OCI-LY1 (cell line): Measurements from ENCODE around the gene KRTAP19-6.

Experiments used
- H2AFZ ChIP-seq: fragments of 200-600 bp; sonication (generic), shearing (Covaris generic); 2 replicates; pipeline ENCODE4 v1.6.0; 2014; ENCODE audit warnings: antibody characterized with exemption, mild to moderate bottlenecking, low read length
- H3F3A ChIP-seq: fragments of 200-600 bp; sonication (generic), shearing (Covaris generic); 2 replicates; pipeline ENCODE4 v1.6.0; 2014; ENCODE audit warnings: mild to moderate bottlenecking, antibody characterized with exemption, low read length, moderate library complexity; ENCODE audit not compliant: insufficient read depth
- H3K27ac ChIP-seq: fragments of 200-600 bp; sonication (generic); 2 replicates; pipeline ENCODE4 v1.5.1; 2014; ENCODE audit warnings: low read length, mixed run types, mild to moderate bottlenecking, low read depth; ENCODE audit not compliant: poor library complexity, severe bottlenecking
- H3K27me3 ChIP-seq: fragments of 200-600 bp; sonication (generic); 2 replicates; pipeline ENCODE4 v1.6.0; 2014; ENCODE audit warnings: antibody characterized with exemption, mild to moderate bottlenecking, low read length, moderate library complexity; ENCODE audit not compliant: insufficient read depth
- H3K36me3 ChIP-seq: fragments of 200-600 bp; sonication (generic); 2 replicates; pipeline ENCODE4 v1.6.1; 2014; ENCODE audit warnings: mild to moderate bottlenecking, antibody characterized with exemption, low read length, moderate library complexity, mixed read lengths; ENCODE audit not compliant: insufficient read depth
- H3K4me1 ChIP-seq: fragments of 200-600 bp; sonication (generic); 2 replicates; pipeline ENCODE4 v1.5.1; 2014; ENCODE audit warnings: mild to moderate bottlenecking, low read length, moderate library complexity; ENCODE audit not compliant: insufficient read depth, severe bottlenecking
- H3K4me2 ChIP-seq: fragments of 200-600 bp; sonication (generic), shearing (Covaris generic); 2 replicates; pipeline ENCODE4 v1.6.1; 2014; ENCODE audit warnings: low read length
- H3K4me3 ChIP-seq: fragments of 200-600 bp; sonication (generic); 2 replicates; pipeline ENCODE4 v1.5.1; 2014; ENCODE audit warnings: low read length, low read depth, mild to moderate bottlenecking, mixed read lengths; ENCODE audit not compliant: poor library complexity, severe bottlenecking
- H3K79me2 ChIP-seq: fragments of 200-600 bp; shearing (Covaris generic); 2 replicates; pipeline ENCODE4 v1.6.1; 2016; ENCODE audit warnings: mixed run types, low read length, mixed read lengths; ENCODE audit not compliant: insufficient read depth
- H3K9ac ChIP-seq: fragments of 200-600 bp; sonication (generic), shearing (Covaris generic); 2 replicates; pipeline ENCODE4 v1.6.1; 2014; ENCODE audit warnings: mild to moderate bottlenecking, low read length, mixed read lengths
- H3K9me2 ChIP-seq: fragments of 200-600 bp; sonication (generic), shearing (Covaris generic); 2 replicates; pipeline ENCODE4 v1.6.1; 2014; ENCODE audit warnings: low read depth, mild to moderate bottlenecking, low read length, mixed read lengths
- H3K9me3 ChIP-seq: fragments of 200-600 bp; shearing (Covaris generic); 2 replicates; pipeline ENCODE4 v1.6.1; 2014; ENCODE audit warnings: low read length, mixed read lengths
- H4K20me1 ChIP-seq: fragments of 200-600 bp; sonication (generic), shearing (Covaris generic); 2 replicates; pipeline ENCODE4 v1.6.0; 2016; ENCODE audit warnings: mild to moderate bottlenecking, low read length; ENCODE audit not compliant: insufficient read depth
- EZH2 ChIP-seq: fragments of 200-600 bp; sonication (generic), shearing (Covaris generic); IDR thresholded peaks from 2 replicates; pipeline ENCODE4 v1.8.0; 2017; ENCODE audit warnings: borderline replicate concordance, mixed run types, mild to moderate bottlenecking, antibody characterized with exemption, low read length, moderate library complexity, mixed read lengths
- TF ChIP-seq, protein P1 (sequence below): fragments of 200-600 bp; sonication (generic), shearing (Covaris generic); IDR thresholded peaks from 2 replicates; pipeline ENCODE4 v1.5.1; 2017; ENCODE audit warnings: mild to moderate bottlenecking, antibody characterized with exemption, low read length, moderate library complexity, mixed read lengths

The KRTAP19-6 gene

DNA sequence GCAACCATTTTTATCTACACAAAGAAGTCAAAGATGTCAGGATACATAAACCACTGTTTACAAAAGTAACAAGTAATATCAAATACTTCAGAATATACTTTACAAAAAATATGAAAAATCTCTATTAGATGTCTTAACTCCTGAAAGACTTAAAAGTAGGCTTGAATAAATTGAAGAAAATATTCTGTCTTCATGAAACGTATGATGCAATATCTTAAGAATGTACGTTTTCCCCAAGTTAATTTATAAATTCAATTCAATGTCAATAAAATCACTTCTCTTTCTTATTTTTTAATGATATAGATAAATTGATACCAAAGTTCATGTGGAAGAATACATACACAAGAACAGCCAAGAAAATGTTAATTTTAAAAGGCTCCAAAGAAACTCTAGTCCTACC lies 13.4 kb upstream of the KRTAP19-6 start:
- Histone ChIP-seq H3K27ac (no peak overlapping the region), H3K79me2 (no peaks in the 10 kb centered on the region), H2AFZ (no peak overlapping the region), H3K4me1 (no peaks in the 10 kb centered on the region), H3K9me3 (no peaks in the 10 kb centered on the region), H3K9me2 (no peaks in the 10 kb centered on the region), H3K9ac (no peak overlapping the region), H3K36me3 (no peaks in the 10 kb centered on the region), H3K27me3 (no peaks in the 10 kb centered on the region), H3K4me2 (no peak overlapping the region), H3F3A (no peaks in the 10 kb centered on the region), H3K4me3 (no peak overlapping the region), H4K20me1 (no peaks in the 10 kb centered on the region)
- TF ChIP-seq EZH2, result no peak
- TF ChIP-seq, protein P1, sequence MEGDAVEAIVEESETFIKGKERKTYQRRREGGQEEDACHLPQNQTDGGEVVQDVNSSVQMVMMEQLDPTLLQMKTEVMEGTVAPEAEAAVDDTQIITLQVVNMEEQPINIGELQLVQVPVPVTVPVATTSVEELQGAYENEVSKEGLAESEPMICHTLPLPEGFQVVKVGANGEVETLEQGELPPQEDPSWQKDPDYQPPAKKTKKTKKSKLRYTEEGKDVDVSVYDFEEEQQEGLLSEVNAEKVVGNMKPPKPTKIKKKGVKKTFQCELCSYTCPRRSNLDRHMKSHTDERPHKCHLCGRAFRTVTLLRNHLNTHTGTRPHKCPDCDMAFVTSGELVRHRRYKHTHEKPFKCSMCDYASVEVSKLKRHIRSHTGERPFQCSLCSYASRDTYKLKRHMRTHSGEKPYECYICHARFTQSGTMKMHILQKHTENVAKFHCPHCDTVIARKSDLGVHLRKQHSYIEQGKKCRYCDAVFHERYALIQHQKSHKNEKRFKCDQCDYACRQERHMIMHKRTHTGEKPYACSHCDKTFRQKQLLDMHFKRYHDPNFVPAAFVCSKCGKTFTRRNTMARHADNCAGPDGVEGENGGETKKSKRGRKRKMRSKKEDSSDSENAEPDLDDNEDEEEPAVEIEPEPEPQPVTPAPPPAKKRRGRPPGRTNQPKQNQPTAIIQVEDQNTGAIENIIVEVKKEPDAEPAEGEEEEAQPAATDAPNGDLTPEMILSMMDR, result no peak

DNA sequence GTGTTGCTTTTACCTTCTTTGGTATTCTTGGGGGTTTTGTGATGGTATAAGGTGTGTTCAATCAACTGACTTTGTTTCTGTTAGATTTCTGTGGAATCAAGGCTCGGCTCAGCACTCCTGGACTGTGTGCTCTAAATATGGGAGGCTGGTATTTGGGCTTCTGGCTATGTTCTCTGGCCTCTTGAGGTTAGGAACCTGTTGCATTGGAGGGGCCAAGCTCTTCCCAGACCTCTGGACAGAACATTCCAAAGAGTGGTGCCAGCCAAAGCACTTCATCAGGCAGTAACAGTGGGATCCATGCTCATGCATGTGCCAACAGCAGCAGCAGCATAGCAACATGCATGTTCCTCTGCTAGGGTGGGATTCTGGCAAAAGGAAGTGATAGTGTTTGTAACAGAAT lies 11.1 kb upstream of the KRTAP19-6 start:
- Histone ChIP-seq H3K4me2 (no peak overlapping the region), H3F3A (no peaks in the 10 kb centered on the region), H2AFZ (no peak overlapping the region), H3K4me1 (no peaks in the 10 kb centered on the region), H3K27me3 (no peaks in the 10 kb centered on the region), H3K79me2 (no peaks in the 10 kb centered on the region), H3K27ac (no peak overlapping the region), H3K9me3 (no peaks in the 10 kb centered on the region), H3K36me3 (no peaks in the 10 kb centered on the region), H3K9me2 (no peaks in the 10 kb centered on the region), H3K4me3 (no peak overlapping the region), H4K20me1 (no peaks in the 10 kb centered on the region), H3K9ac (no peak overlapping the region)
- TF ChIP-seq, protein P1, result no peak
- no peak for TF ChIP-seq EZH2

DNA sequence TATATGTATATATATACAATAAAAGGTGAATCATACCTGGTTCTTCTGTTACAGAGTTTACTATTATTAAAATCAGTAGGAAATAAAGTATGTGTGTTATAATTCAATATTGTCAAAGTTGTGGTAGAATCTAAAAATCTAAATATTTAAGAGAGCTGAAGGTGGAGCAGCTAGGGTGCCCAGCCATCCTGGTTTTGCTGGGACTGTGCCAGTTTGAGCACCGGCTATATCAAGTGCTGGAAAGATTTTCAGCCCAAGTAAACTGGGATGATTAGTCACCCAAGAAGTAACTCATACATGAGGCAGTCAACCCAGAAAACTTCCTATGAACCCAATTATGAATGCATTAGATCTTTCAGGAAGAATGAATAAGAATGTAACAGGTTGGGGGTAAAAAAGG lies 22.8 kb downstream of the KRTAP19-6 start:
- no peak overlapping the region for H3K27ac ChIP-seq
- H3K4me3 ChIP-seq, result no peak overlapping the region
- no peaks in the 10 kb centered on the region for H3F3A ChIP-seq
- no peak overlapping the region for H2AFZ ChIP-seq
- H3K9me3 ChIP-seq, result no peaks in the 10 kb centered on the region
- H3K79me2 ChIP-seq, result no peaks in the 10 kb centered on the region
- H3K9me2 ChIP-seq, result no peaks in the 10 kb centered on the region
- H3K9ac ChIP-seq, result no peak overlapping the region
- no peaks in the 10 kb centered on the region for H3K4me1 ChIP-seq
- H3K36me3 ChIP-seq, result no peaks in the 10 kb centered on the region
- no peak for TF ChIP-seq EZH2
- TF ChIP-seq, protein P1, result no peak
- no peak overlapping the region for H3K4me2 ChIP-seq
- no peaks in the 10 kb centered on the region for H4K20me1 ChIP-seq
- no peaks in the 10 kb centered on the region for H3K27me3 ChIP-seq
